H9 (cell line): ENCODE measurements around the gene AGPAT1. TPM values are rescaled to one million over a fixed set of nuclear protein-coding genes. Genes with fewer than 3 reads are reported as not detected.

ENCODE experiments used
- DNase-seq: peaks from one replicate; pipeline ENCODE4 v3.0.0-alpha.2; 2017
- H2AFZ ChIP-seq: one replicate; pipeline ENCODE4 v1.6.1; 2013; ENCODE audit warnings: mild to moderate bottlenecking, low read length, control low read depth, moderate library complexity
- H2AK5ac ChIP-seq: 2 replicates; pipeline ENCODE4 v1.6.1; 2013; ENCODE audit warnings: low read length, control low read depth, mixed read lengths; ENCODE audit not compliant: insufficient read length
- H2BK120ac ChIP-seq: one replicate; pipeline ENCODE4 v1.6.1; 2013; ENCODE audit warnings: low read depth, mild to moderate bottlenecking, low read length, control low read depth, inconsistent platforms; ENCODE audit not compliant: poor library complexity, severe bottlenecking
- H2BK12ac ChIP-seq: 2 replicates; pipeline ENCODE4 v1.6.1; 2013; ENCODE audit warnings: low read length, control low read depth, mixed read lengths, low read depth; ENCODE audit not compliant: insufficient read length
- H2BK15ac ChIP-seq: 2 replicates; pipeline ENCODE4 v1.6.1; 2013; ENCODE audit warnings: low read depth, low read length, control low read depth
- H2BK20ac ChIP-seq: one replicate; pipeline ENCODE4 v1.6.1; 2013; ENCODE audit warnings: low read depth, mild to moderate bottlenecking, low read length, control low read depth, inconsistent platforms; ENCODE audit not compliant: poor library complexity, severe bottlenecking
- H2BK5ac ChIP-seq: 2 replicates; pipeline ENCODE4 v1.6.1; 2013; ENCODE audit warnings: low read length, control low read depth, mixed read lengths; ENCODE audit not compliant: insufficient read length
- H3K14ac ChIP-seq: 2 replicates; pipeline ENCODE4 v1.6.1; 2013; ENCODE audit warnings: low read length, control low read depth; ENCODE audit not compliant: insufficient read depth
- H3K18ac ChIP-seq: 2 replicates; pipeline ENCODE4 v1.6.1; 2013; ENCODE audit warnings: low read depth, mild to moderate bottlenecking, mixed read lengths, low read length, control low read depth; ENCODE audit not compliant: insufficient read length
- H3K23ac ChIP-seq: 2 replicates; pipeline ENCODE4 v1.6.1; 2013; ENCODE audit warnings: low read length, control low read depth, mixed read lengths, low read depth; ENCODE audit not compliant: insufficient read length
- H3K23me2 ChIP-seq: 2 replicates; pipeline ENCODE4 v1.6.1; 2013; ENCODE audit warnings: low read depth, mild to moderate bottlenecking, mixed read lengths, low read length, control low read depth; ENCODE audit not compliant: insufficient read length, poor library complexity, severe bottlenecking
- H3K27ac ChIP-seq: 2 replicates; pipeline ENCODE4 v1.5.1; 2013; ENCODE audit warnings: low read length, control low read depth, mixed read lengths, low read depth; ENCODE audit not compliant: insufficient read length
- H3K27me3 ChIP-seq: 2 replicates; pipeline ENCODE4 v1.6.1; 2013; ENCODE audit warnings: low read length, control low read depth, inconsistent platforms; ENCODE audit not compliant: insufficient read depth
- H3K4ac ChIP-seq: 2 replicates; pipeline ENCODE4 v1.6.1; 2013; ENCODE audit warnings: low read depth, mild to moderate bottlenecking, control low read depth, inconsistent platforms, low read length, moderate library complexity
- H3K4me1 ChIP-seq: 2 replicates; pipeline ENCODE4 v1.6.1; 2013; ENCODE audit warnings: low read length, control low read depth, inconsistent platforms; ENCODE audit not compliant: insufficient read depth
- H3K4me2 ChIP-seq: 2 replicates; pipeline ENCODE4 v1.6.1; 2013; ENCODE audit warnings: low read length, control low read depth, mixed read lengths; ENCODE audit not compliant: insufficient read length, insufficient read depth
- H3K56ac ChIP-seq: 2 replicates; pipeline ENCODE4 v1.6.1; 2013; ENCODE audit warnings: low read depth, mild to moderate bottlenecking, mixed read lengths, low read length, control low read depth; ENCODE audit not compliant: insufficient read length
- H3K79me1 ChIP-seq: 2 replicates; pipeline ENCODE4 v1.6.1; 2013; ENCODE audit warnings: low read depth, mild to moderate bottlenecking, moderate library complexity, low read length, control low read depth, inconsistent platforms; ENCODE audit not compliant: insufficient read depth, poor library complexity, severe bottlenecking
- H3K79me2 ChIP-seq: 2 replicates; pipeline ENCODE4 v1.6.1; 2013; ENCODE audit warnings: low read length, control low read depth, inconsistent platforms; ENCODE audit not compliant: insufficient read depth
- H3K9ac ChIP-seq: 2 replicates; pipeline ENCODE4 v1.6.1; 2013; ENCODE audit warnings: low read length, control low read depth, mixed read lengths; ENCODE audit not compliant: insufficient read length; ENCODE audit errors: extremely low read depth
- H3K9me3 ChIP-seq: one replicate; pipeline ENCODE4 v1.6.1; 2013; ENCODE audit warnings: low read depth, low read length, inconsistent platforms; ENCODE audit not compliant: control insufficient read depth
- H3T11ph ChIP-seq: one replicate; pipeline ENCODE4 v1.6.1; 2013; ENCODE audit warnings: mild to moderate bottlenecking, low read length, control low read depth, inconsistent platforms
- H4K20me1 ChIP-seq: one replicate; pipeline ENCODE4 v1.6.1; 2013; ENCODE audit not compliant: control insufficient read depth, insufficient read length, insufficient read depth
- H4K5ac ChIP-seq: 2 replicates; pipeline ENCODE4 v1.6.1; 2013; ENCODE audit warnings: low read depth, mild to moderate bottlenecking, mixed read lengths, low read length, control low read depth; ENCODE audit not compliant: insufficient read length
- H4K8ac ChIP-seq: replicated peaks from 2 replicates; pipeline ENCODE4 v1.6.1; 2013; ENCODE audit warnings: low read length, control low read depth, mixed read lengths, low read depth; ENCODE audit not compliant: insufficient read length
- H4K91ac ChIP-seq: 2 replicates; pipeline ENCODE4 v1.6.1; 2013; ENCODE audit warnings: low read depth, mild to moderate bottlenecking, moderate library complexity, mixed read lengths, low read length, control low read depth; ENCODE audit not compliant: insufficient read length
- H3K27ac Mint-ChIP-seq, 3 experiments: 2 replicates in 2 of 3; 3 replicates in 1 of 3; pipeline ENCODE4 v1.8.0; 2020 to 2021; ENCODE audit warnings: mixed read lengths in 3 of 3, mild to moderate bottlenecking in 1 of 3, moderate library complexity in 1 of 3
- H3K27me3 Mint-ChIP-seq: 2 replicates; pipeline ENCODE4 v1.8.0; 2021; ENCODE audit warnings: low read depth, mild to moderate bottlenecking, moderate library complexity, mixed read lengths
- H3K36me3 Mint-ChIP-seq, 3 experiments: 2 replicates in 2 of 3; 3 replicates in 1 of 3; pipeline ENCODE4 v1.8.0; 2020 to 2021; ENCODE audit warnings: low read depth in 3 of 3, mixed read lengths in 3 of 3; ENCODE audit not compliant: insufficient read depth in 1 of 3
- H3K4me1 Mint-ChIP-seq, 2 experiments: 2 replicates each; pipeline ENCODE4 v1.8.0; 2020; ENCODE audit warnings: mixed read lengths in 2 of 2
- H3K4me3 Mint-ChIP-seq, 2 experiments: 2 replicates in 1 of 2; 3 replicates in 1 of 2; pipeline ENCODE4 v1.8.0; 2020 to 2021; ENCODE audit warnings: mild to moderate bottlenecking in 2 of 2, mixed read lengths in 2 of 2, moderate library complexity in 1 of 2
- H3K9me3 Mint-ChIP-seq, 2 experiments: 2 replicates in 1 of 2; 3 replicates in 1 of 2; pipeline ENCODE4 v1.8.0; 2020; ENCODE audit warnings: mild to moderate bottlenecking in 2 of 2, mixed read lengths in 2 of 2, moderate library complexity in 1 of 2
- CTCF ChIP-seq: fragments of 200-600 bp; sonication (generic); conservative IDR thresholded peaks from 3 replicates; pipeline ENCODE4 v1.8.0; 2021; ENCODE audit warnings: antibody characterized with exemption, mild to moderate bottlenecking
- WGBS: extraction: QIAGEN DNeasy Blood & Tissue Kit; methylation state at CpG from one replicate; pipeline ENCODE4 v1.1.7; 2013; ENCODE audit warnings: missing lambda C conversion rate, low lambda C conversion rate, mixed read lengths; ENCODE audit not compliant: insufficient read length; ENCODE audit errors: extremely low coverage; 5-methylcytosine and 5-hydroxymethylcytosine counted together
- total RNA-seq: library from RNA; stranded (reverse); gene quantifications from 2 replicates; pipeline ENCODE4 v1.2.1, GENCODE V29; 2021

Gene AGPAT1
- total RNA-seq, 1 experiment from 2014 or later = 89.5 TPM

- Histone ChIP-seq H3K23me2 (peaks cover 3% of the 10 kb centered on the region), H2AK5ac (no peak overlapping the region), H2BK120ac (no peak overlapping the region), H3K9me3 (no peaks in the 10 kb centered on the region), H2BK12ac (no peak overlapping the region), H3K23ac (no peak overlapping the region), H2BK5ac (no peak overlapping the region), H4K8ac (no peak overlapping the region), H3K79me1 (no peaks in the 10 kb centered on the region), H3K56ac (no peak overlapping the region), H4K91ac (no peak overlapping the region), H4K20me1 (no peaks in the 10 kb centered on the region), H3K18ac (no peak overlapping the region), H3K79me2 (no peaks in the 10 kb centered on the region), H3K9ac (no peak overlapping the region), H2AFZ (no peak overlapping the region), H2BK20ac (no peak overlapping the region), H3K4me1 (no peaks in the 10 kb centered on the region), H3T11ph (no peak overlapping the region), H4K5ac (no peak overlapping the region), H3K4ac (no peak overlapping the region), H3K27ac (no peak overlapping the region), H2BK15ac (no peak overlapping the region), H3K4me2 (no peak overlapping the region), H3K27me3 (no peaks in the 10 kb centered on the region), H3K14ac (no peak overlapping the region)
- no peak overlapping the region for H3K27ac Mint-ChIP-seq
- peaks cover 7% of the 10 kb centered on the region for H3K27me3 Mint-ChIP-seq
- peaks cover 22 to 35% of the 10 kb centered on the region in 2 experiments for H3K4me1 Mint-ChIP-seq
- no peak for TF ChIP-seq CTCF
- no peak overlapping the region; a peak in 2 of 5 replicates for H3K4me3 Mint-ChIP-seq
- H3K9me3 Mint-ChIP-seq = no peaks in the 10 kb centered on the region
- H3K36me3 Mint-ChIP-seq = peaks cover 0 to 5% (median 0%) of the 10 kb centered on the region in 3 experiments; a peak in 4 of 7 replicates
- no CpG with 5 or more reads among the region's 14 CpGs for WGBS
- DNase-seq = no peak
Measured at GRCh38 chr6:32131439-32131948, 44.4 kb downstream of the AGPAT1 start.
